Dendritic cell treated with granulocyte-macrophage colony-stimulating factor and Interleukin-4, amounts not matched to agents 40 ng/mL and 50 ng/mL, for 4 days (primary cell): ENCODE results near the gene TRPM6.

Experiments
- H3K27ac Mint-ChIP-seq: one replicate; pipeline ENCODE4 v1.8.0; 2022; ENCODE audit warnings: mild to moderate bottlenecking, mixed read lengths
- H3K27me3 Mint-ChIP-seq: one replicate; pipeline ENCODE4 v1.8.0; 2022; ENCODE audit warnings: mild to moderate bottlenecking, mixed read lengths
- H3K36me3 Mint-ChIP-seq: one replicate; pipeline ENCODE4 v1.8.0; 2022; ENCODE audit warnings: low read depth, mixed read lengths
- H3K4me1 Mint-ChIP-seq: one replicate; pipeline ENCODE4 v1.8.0; 2022; ENCODE audit warnings: low read depth, mixed read lengths
- H3K4me3 Mint-ChIP-seq: one replicate; pipeline ENCODE4 v1.8.0; 2022; ENCODE audit warnings: mild to moderate bottlenecking, moderate library complexity, mixed read lengths
- H3K9me3 Mint-ChIP-seq: one replicate; pipeline ENCODE4 v1.8.0; 2022; ENCODE audit warnings: mixed read lengths
- intact Hi-C: fragments of 100-400 bp; cut with micrococcal nuclease; formaldehyde crosslinking; loops from one replicate; pipeline ENCODE4 v1.15.0; 2022

The TRPM6 gene

DNA sequence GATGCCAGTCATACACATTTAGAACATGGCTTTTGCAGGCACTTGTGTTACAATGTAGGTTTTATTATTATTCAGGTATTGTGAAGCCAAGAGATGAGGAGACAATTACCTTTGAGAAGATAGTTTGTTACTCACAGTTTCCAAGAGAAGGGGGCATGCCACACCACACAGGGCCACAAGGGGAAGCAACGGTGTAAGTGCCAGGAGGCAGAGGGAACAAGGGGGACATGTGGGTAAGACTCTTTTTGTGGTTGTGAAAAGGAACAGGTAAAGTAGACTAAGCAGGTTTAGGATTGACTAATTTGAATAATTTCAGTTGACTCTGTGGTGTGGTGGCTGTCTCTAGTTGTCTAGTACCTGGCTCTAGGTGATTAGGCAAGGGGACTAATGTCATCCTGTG lies 191.2 kb downstream of the TRPM6 start:
- H3K9me3 Mint-ChIP-seq, result no peaks in the 10 kb centered on the region
- no peaks in the 10 kb centered on the region for H3K27me3 Mint-ChIP-seq
- H3K4me3 Mint-ChIP-seq, result no peak overlapping the region
- no peaks in the 10 kb centered on the region for H3K4me1 Mint-ChIP-seq
- no peaks in the 10 kb centered on the region for H3K36me3 Mint-ChIP-seq
- no peak overlapping the region for H3K27ac Mint-ChIP-seq
- intact Hi-C loops, result no loop called here

DNA sequence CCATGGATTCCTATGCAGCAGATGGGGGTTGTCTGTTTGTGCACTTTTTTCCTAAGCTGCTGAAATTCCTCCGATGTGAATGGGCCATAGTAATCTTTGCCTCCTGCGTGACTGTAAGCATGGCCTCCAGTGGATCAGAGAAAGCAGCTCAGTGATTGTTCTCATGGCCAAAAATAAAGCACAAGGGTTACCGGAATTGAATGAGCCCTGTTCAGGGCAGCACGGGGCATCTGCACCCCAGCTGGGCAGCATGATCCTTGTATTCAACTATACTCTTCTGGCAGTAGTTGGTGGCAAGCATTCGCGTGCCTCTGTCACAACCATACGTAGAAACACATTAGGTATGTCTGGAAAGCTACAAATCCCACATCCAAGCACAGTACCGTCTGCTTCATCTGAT lies 196.7 kb downstream of the TRPM6 start:
- Mint-ChIP-seq H3K4me3 (no peak overlapping the region), H3K4me1 (no peaks in the 10 kb centered on the region), H3K27me3 (no peaks in the 10 kb centered on the region), H3K27ac (no peak overlapping the region), H3K9me3 (no peaks in the 10 kb centered on the region), H3K36me3 (no peaks in the 10 kb centered on the region)
- intact Hi-C loops, result no loop called here

DNA sequence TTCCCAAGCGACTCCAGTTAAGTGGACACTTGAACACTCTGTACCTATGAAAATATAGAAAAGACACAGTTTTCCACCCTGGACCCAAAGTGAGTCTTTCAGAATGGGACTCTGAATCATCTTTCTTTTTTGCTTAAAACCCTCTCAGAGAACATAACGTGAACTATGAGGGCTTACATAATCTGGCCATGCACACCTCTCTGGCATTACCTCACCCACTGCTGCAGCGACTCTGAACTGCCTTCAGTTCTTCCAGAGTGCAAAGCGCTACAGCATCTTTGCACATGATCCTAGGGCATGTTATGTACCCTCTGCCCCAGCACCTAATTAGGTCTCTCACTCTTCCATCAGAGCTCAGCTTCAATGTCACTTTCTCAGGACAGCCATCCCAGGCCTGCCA lies 204.4 kb downstream of the TRPM6 start:
- intact Hi-C loops, result no loop called here
- no peaks in the 10 kb centered on the region for H3K9me3 Mint-ChIP-seq
- H3K4me3 Mint-ChIP-seq, result no peak overlapping the region
- H3K27ac Mint-ChIP-seq, result no peak overlapping the region
- H3K4me1 Mint-ChIP-seq, result no peaks in the 10 kb centered on the region
- no peaks in the 10 kb centered on the region for H3K27me3 Mint-ChIP-seq
- H3K36me3 Mint-ChIP-seq, result no peaks in the 10 kb centered on the region

DNA sequence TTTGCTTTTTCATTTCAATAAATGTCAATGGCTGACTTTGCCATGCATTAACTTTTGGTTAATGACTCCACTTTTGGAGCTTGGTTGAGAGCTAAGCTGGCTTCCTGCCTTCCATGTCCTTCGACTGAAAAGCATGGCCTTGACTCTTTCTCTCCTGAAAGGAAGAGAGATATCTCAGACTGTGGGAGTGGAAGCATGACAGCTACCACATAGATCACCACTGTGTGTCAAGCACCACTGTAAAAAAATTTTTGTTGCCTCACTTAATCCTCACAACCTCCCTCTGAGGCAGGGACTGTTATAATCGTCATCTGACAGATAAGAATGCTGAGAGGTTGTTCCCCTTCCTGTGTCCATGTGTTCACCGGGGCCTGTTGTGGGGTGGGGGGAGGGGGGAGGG lies 205.8 kb downstream of the TRPM6 start:
- H3K36me3 Mint-ChIP-seq, result no peaks in the 10 kb centered on the region
- no peaks in the 10 kb centered on the region for H3K4me1 Mint-ChIP-seq
- no peaks in the 10 kb centered on the region for H3K9me3 Mint-ChIP-seq
- H3K27me3 Mint-ChIP-seq, result no peaks in the 10 kb centered on the region
- no peak overlapping the region for H3K4me3 Mint-ChIP-seq
- H3K27ac Mint-ChIP-seq, result no peak overlapping the region
- intact Hi-C loops, result no loop called here

DNA sequence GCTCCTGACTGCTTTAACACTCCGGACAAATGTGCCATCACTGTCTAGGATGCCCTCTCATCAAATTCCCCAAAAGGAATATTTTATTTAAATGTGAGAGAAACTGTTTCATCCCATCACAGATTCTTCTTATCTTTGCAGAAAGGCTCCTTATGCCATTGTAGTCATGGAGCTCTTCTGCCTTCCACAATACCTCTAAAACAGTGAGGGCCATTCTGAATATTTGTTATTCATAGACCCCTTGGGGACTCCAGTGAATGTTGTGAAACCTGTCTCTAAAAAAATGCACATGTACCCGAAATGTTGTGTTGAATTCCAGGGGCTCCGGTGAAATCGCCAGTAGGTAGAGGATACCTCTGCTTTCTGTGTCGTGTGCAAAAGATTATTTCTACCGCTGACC lies 213.6 kb downstream of the TRPM6 start:
- no peak overlapping the region for H3K27ac Mint-ChIP-seq
- intact Hi-C loops, result no loop called here
- no peaks in the 10 kb centered on the region for H3K36me3 Mint-ChIP-seq
- no peaks in the 10 kb centered on the region for H3K4me1 Mint-ChIP-seq
- no peaks in the 10 kb centered on the region for H3K9me3 Mint-ChIP-seq
- no peaks in the 10 kb centered on the region for H3K27me3 Mint-ChIP-seq
- no peak overlapping the region for H3K4me3 Mint-ChIP-seq
